HepG2 (cell line): ENCODE results near the gene C1QTNF1. TPM values are rescaled to one million over a fixed set of nuclear protein-coding genes. Genes with fewer than 3 reads are reported as not detected.

Experiments used
- ASH2L ChIP-seq: fragments of 300-600, 200-600 bp; sonication (generic); IDR thresholded peaks from 2 replicates; pipeline ENCODE4 v1.7.0; 2017; ENCODE audit warnings: low read depth, mild to moderate bottlenecking, moderate library complexity, mixed read lengths, low read length; ENCODE audit not compliant: insufficient read length
- ATF7-NPFF ChIP-seq: sonication (generic); formaldehyde crosslinking; IDR thresholded peaks from 2 replicates; pipeline ENCODE4 v1.8.1; 2023; ENCODE audit warnings: mild to moderate bottlenecking, low read depth, missing genetic modification reagents, moderate library complexity
- ATM ChIP-seq: fragments of 450-650 bp; IDR thresholded peaks from 2 replicates; pipeline ENCODE4 v1.7.1; 2017; ENCODE audit warnings: mild to moderate bottlenecking, borderline replicate concordance
- DDIT3 ChIP-seq: sonication (generic); formaldehyde crosslinking; IDR thresholded peaks from 2 replicates; pipeline ENCODE4 v1.4.0; 2020; ENCODE audit warnings: mild to moderate bottlenecking, missing genetic modification reagents
- HNRNPUL1 ChIP-seq: fragments of 200-400 bp; formaldehyde crosslinking; IDR thresholded peaks from 2 replicates; pipeline ENCODE4 v1.6.1; 2017; ENCODE audit warnings: low read depth, mild to moderate bottlenecking, low read length, moderate library complexity
- HOXA9 ChIP-seq: sonication (generic); formaldehyde crosslinking; IDR thresholded peaks from 2 replicates; pipeline ENCODE4 v1.8.1; 2022; ENCODE audit warnings: missing genetic modification reagents, mild to moderate bottlenecking, moderate library complexity, borderline replicate concordance
- KLF12 ChIP-seq: sonication (generic); formaldehyde crosslinking; IDR thresholded peaks from 2 replicates; pipeline ENCODE4 v1.4.0; 2020; ENCODE audit warnings: missing genetic modification reagents, borderline replicate concordance
- LCORL ChIP-seq, 2 experiments: fragments of 450-650 bp in 1 of 2; sonication (generic) in 1 of 2; formaldehyde crosslinking in 1 of 2; IDR thresholded peaks; 2 replicates each; pipeline versions ENCODE4 v1.5.0 to v1.6.1; 2017 to 2020; ENCODE audit warnings: antibody characterized with exemption in 1 of 2, missing genetic modification reagents in 1 of 2
- NR2F2 ChIP-seq: IDR thresholded peaks from 2 replicates; pipeline ENCODE4 v1.6.1; 2012; ENCODE audit warnings: low read depth, inconsistent platforms, borderline replicate concordance
- SIX1 ChIP-seq: sonication (generic); formaldehyde crosslinking; IDR thresholded peaks from 2 replicates; pipeline ENCODE4 v1.4.0; 2020; ENCODE audit warnings: missing genetic modification reagents, borderline replicate concordance
- SSRP1 ChIP-seq: IDR thresholded peaks from 2 replicates; pipeline ENCODE4 v1.6.1; 2016; ENCODE audit warnings: control low read depth
- ZBTB37 ChIP-seq: sonication (generic); formaldehyde crosslinking; IDR thresholded peaks from 2 replicates; pipeline ENCODE4 v1.4.0; 2020; ENCODE audit warnings: mild to moderate bottlenecking, missing genetic modification reagents
- ZFAT ChIP-seq: sonication (generic); formaldehyde crosslinking; conservative IDR thresholded peaks from 2 replicates; pipeline ENCODE4 v1.8.1; 2023; ENCODE audit warnings: missing genetic modification reagents, inconsistent platforms
- ZNF280B ChIP-seq: sonication (generic); formaldehyde crosslinking; IDR thresholded peaks from 2 replicates; pipeline ENCODE4 v1.5.0; 2020; ENCODE audit warnings: missing genetic modification reagents, mild to moderate bottlenecking, borderline replicate concordance
- ZNF543 ChIP-seq: sonication (generic); formaldehyde crosslinking; IDR thresholded peaks from 2 replicates; pipeline ENCODE4 v1.4.0; 2020; ENCODE audit warnings: mild to moderate bottlenecking, missing genetic modification reagents
- ZNF547 ChIP-seq: sonication (generic); formaldehyde crosslinking; IDR thresholded peaks from 2 replicates; pipeline ENCODE4 v1.5.1; 2020; ENCODE audit warnings: mild to moderate bottlenecking, missing genetic modification reagents
- ZNF605 ChIP-seq: sonication (generic); formaldehyde crosslinking; IDR thresholded peaks from 2 replicates; pipeline ENCODE4 v1.8.0; 2022; ENCODE audit warnings: mild to moderate bottlenecking, missing genetic modification reagents
- ZNF710 ChIP-seq: sonication (generic); formaldehyde crosslinking; IDR thresholded peaks from 2 replicates; pipeline ENCODE4 v1.5.0; 2020; ENCODE audit warnings: mild to moderate bottlenecking, missing genetic modification reagents, borderline replicate concordance
- polyA plus RNA-seq, 8 experiments: library from polyadenylated mRNA; depleted of rRNA in 3 of 8; stranded (reverse) in 7 of 8; unstranded in 1 of 8; fragments of >200 nt; fragmentation: Illumina TruSeq in 4 of 8; extraction: Trizol in 4 of 8; gene quantifications; 2 replicates each; pipeline versions ENCODE4 v1.2.1 to v1.2.3, GENCODE V29; 2011 to 2016; ENCODE audit warnings: low read depth in 4 of 8, missing spikeins in 1 of 8, mixed read lengths in 1 of 8; ENCODE audit not compliant: insufficient read depth in 1 of 8
- total RNA-seq, 5 experiments: library from RNA; depleted of rRNA; stranded (reverse); fragments of >200 nt; fragmentation: Illumina TruSeq; extraction: Trizol; gene quantifications; 2 replicates each; pipeline ENCODE4 v1.2.3, GENCODE V29; 2016; ENCODE audit warnings: low read depth in 1 of 5
- TF ChIP-seq, protein P1 (sequence below): sonication (generic); formaldehyde crosslinking; IDR thresholded peaks from 2 replicates; pipeline ENCODE4 v1.5.1; 2020; ENCODE audit warnings: missing genetic modification reagents, mild to moderate bottlenecking, borderline replicate concordance
- TF ChIP-seq, protein P2 (sequence below): sonication (generic); formaldehyde crosslinking; IDR thresholded peaks from 2 replicates; pipeline ENCODE4 v1.8.1; 2023; ENCODE audit warnings: mild to moderate bottlenecking, missing genetic modification reagents

Gene C1QTNF1
- total and polyA plus RNA-seq, 2 of the 13 experiments (the other 11 are each of a cell fraction or from before 2014, with no cell fraction given): 0.18 to 0.86 TPM

- TF ChIP-seq SIX1: 0 out of 2 replicates have a peak, but pooled peaks have one; percentile 7
- no peak for TF ChIP-seq DDIT3 (CRISPR knock-in tag)
- TF ChIP-seq SSRP1: no peak; the same call in 1 of the 2 replicates
- TF ChIP-seq ZNF547: peak; percentile 68; the same call in 1 of the 2 replicates
- TF ChIP-seq HNRNPUL1: no peak
- TF ChIP-seq HOXA9 (CRISPR knock-in tag): no peak
- TF ChIP-seq, protein P1, sequence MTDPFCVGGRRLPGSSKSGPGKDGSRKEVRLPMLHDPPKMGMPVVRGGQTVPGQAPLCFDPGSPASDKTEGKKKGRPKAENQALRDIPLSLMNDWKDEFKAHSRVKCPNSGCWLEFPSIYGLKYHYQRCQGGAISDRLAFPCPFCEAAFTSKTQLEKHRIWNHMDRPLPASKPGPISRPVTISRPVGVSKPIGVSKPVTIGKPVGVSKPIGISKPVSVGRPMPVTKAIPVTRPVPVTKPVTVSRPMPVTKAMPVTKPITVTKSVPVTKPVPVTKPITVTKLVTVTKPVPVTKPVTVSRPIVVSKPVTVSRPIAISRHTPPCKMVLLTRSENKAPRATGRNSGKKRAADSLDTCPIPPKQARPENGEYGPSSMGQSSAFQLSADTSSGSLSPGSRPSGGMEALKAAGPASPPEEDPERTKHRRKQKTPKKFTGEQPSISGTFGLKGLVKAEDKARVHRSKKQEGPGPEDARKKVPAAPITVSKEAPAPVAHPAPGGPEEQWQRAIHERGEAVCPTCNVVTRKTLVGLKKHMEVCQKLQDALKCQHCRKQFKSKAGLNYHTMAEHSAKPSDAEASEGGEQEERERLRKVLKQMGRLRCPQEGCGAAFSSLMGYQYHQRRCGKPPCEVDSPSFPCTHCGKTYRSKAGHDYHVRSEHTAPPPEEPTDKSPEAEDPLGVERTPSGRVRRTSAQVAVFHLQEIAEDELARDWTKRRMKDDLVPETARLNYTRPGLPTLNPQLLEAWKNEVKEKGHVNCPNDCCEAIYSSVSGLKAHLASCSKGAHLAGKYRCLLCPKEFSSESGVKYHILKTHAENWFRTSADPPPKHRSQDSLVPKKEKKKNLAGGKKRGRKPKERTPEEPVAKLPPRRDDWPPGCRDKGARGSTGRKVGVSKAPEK (CRISPR knock-in tag): no peak
- TF ChIP-seq ZNF280B (CRISPR knock-in tag): peak; percentile 7; the same call in 1 of the 2 replicates
- peak; percentile 17; the same call in 1 of the 2 replicates for TF ChIP-seq NR2F2
- TF ChIP-seq LCORL (IDR thresholded peaks at IDR 0.05): no peak
- TF ChIP-seq LCORL (CRISPR knock-in tag; IDR thresholded peaks at IDR 0.05): no peak
- TF ChIP-seq ZNF710 (CRISPR knock-in tag): peak; percentile 91
- no peak for TF ChIP-seq ZNF543
- TF ChIP-seq ZFAT (CRISPR knock-in tag): no peak
- TF ChIP-seq KLF12 (CRISPR knock-in tag): no peak
- peak; percentile 90 for TF ChIP-seq ZNF605 (CRISPR knock-in tag)
- TF ChIP-seq ATM: no peak
- TF ChIP-seq, protein P2, sequence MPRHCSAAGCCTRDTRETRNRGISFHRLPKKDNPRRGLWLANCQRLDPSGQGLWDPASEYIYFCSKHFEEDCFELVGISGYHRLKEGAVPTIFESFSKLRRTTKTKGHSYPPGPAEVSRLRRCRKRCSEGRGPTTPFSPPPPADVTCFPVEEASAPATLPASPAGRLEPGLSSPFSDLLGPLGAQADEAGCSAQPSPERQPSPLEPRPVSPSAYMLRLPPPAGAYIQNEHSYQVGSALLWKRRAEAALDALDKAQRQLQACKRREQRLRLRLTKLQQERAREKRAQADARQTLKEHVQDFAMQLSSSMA (CRISPR knock-in tag): no peak
- 0 out of 2 replicates have a peak, but pooled peaks have one; percentile 62 for TF ChIP-seq ZBTB37 (CRISPR knock-in tag)
- TF ChIP-seq ATF7-NPFF (CRISPR knock-in tag): no peak
- no peak for TF ChIP-seq ASH2L
These were observed 3.4 kb downstream of the C1QTNF1 start (continued) for GRCh38 chr17:79027274-79027924.
